ENCODE data around the gene STX8. TPM values are rescaled to one million over a fixed set of nuclear protein-coding genes. Genes with fewer than 3 reads are reported as not detected.
"Not testable (repeated sequence)": the region's sequence is repeated elsewhere in the genome, so short reads cannot be mapped to it uniquely, and the experiment has no call there.

STX8 gene
- total RNA-seq, 1 donor: 77.5 TPM

- DNase-seq (ENCODE audit: low read depth): no peak
- H3K4me3 ChIP-seq (ENCODE audit: low read depth, low read length): no peak overlapping the region
- TF ChIP-seq, protein P1, sequence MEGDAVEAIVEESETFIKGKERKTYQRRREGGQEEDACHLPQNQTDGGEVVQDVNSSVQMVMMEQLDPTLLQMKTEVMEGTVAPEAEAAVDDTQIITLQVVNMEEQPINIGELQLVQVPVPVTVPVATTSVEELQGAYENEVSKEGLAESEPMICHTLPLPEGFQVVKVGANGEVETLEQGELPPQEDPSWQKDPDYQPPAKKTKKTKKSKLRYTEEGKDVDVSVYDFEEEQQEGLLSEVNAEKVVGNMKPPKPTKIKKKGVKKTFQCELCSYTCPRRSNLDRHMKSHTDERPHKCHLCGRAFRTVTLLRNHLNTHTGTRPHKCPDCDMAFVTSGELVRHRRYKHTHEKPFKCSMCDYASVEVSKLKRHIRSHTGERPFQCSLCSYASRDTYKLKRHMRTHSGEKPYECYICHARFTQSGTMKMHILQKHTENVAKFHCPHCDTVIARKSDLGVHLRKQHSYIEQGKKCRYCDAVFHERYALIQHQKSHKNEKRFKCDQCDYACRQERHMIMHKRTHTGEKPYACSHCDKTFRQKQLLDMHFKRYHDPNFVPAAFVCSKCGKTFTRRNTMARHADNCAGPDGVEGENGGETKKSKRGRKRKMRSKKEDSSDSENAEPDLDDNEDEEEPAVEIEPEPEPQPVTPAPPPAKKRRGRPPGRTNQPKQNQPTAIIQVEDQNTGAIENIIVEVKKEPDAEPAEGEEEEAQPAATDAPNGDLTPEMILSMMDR (IDR thresholded peaks at IDR 0.05; ENCODE audit: insufficient read depth, low read length): no peak
Measured at GRCh38 chr17:9380361-9380760, 195.3 kb downstream of the STX8 start.

- DNase-seq (ENCODE audit: low read depth); H3K4me3 ChIP-seq (ENCODE audit: low read depth, low read length): not testable (repeated sequence)
Measured at GRCh38 chr17:9376177-9376576, 199.4 kb downstream of the STX8 start.

DNA sequence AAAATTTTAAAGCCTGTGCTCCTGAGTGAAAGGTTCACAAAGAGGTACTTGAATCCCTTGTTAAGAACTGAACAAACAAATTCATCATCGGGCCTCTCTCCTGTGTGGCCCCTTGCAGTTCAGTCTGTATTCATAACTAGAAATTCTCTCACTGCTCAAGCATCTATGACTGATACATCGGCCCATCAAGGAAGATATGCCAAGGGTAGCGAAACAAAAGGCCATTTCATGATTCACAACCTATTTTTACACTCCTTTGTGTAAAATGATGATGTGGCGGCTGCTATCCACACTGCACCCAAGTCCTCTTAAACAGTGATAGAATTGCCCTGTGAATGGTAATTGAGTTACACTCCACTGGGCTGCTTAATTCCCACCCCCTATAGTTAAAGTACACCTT, 204.6 kb downstream of the STX8 start:
- H3K4me3 ChIP-seq (ENCODE audit: low read depth, low read length): no peak overlapping the region
- TF ChIP-seq, protein P1 (IDR thresholded peaks at IDR 0.05; ENCODE audit: insufficient read depth, low read length): no peak
- DNase-seq (ENCODE audit: low read depth): peak; percentile 94

- no peak overlapping the region for H3K4me3 ChIP-seq (ENCODE audit: low read depth, low read length)
- peak; percentile 57 for DNase-seq (ENCODE audit: low read depth)
- TF ChIP-seq, protein P1 (IDR thresholded peaks at IDR 0.05; ENCODE audit: insufficient read depth, low read length): no peak
Measured at GRCh38 chr17:9370467-9370866, 205.2 kb downstream of the STX8 start.

- no peak for DNase-seq (ENCODE audit: low read depth)
- TF ChIP-seq, protein P1 (IDR thresholded peaks at IDR 0.05; ENCODE audit: insufficient read depth, low read length): no peak
- no peak overlapping the region for H3K4me3 ChIP-seq (ENCODE audit: low read depth, low read length)
Measured at GRCh38 chr17:9368631-9369030, 207.0 kb downstream of the STX8 start.

DNA sequence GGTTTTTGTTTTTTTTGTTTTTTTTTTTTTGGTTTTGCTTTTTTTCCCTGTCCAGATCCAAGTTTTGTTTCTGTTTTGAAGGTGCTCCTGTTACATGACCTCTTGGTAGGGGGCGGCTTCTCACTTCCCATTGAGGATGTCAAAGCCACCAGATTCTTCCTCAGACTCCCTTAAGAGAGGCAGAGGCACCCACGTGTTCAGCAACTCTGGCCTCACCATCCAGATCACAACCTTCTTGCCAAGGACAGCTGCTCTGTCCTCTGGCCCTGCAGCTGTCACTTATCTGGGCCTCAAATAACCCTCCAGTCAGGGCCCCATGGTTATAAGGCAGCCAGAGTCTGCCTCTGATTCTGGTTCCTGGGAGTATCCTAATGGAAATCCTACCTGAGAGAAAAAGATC, 208.5 kb downstream of the STX8 start:
- no peak for DNase-seq (ENCODE audit: low read depth)
- no peak overlapping the region for H3K4me3 ChIP-seq (ENCODE audit: low read depth, low read length)
- TF ChIP-seq, protein P1 (IDR thresholded peaks at IDR 0.05; ENCODE audit: insufficient read depth, low read length): no peak

- no peak overlapping the region for H3K4me3 ChIP-seq (ENCODE audit: low read depth, low read length)
- TF ChIP-seq, protein P1 (IDR thresholded peaks at IDR 0.05; ENCODE audit: insufficient read depth, low read length): no peak
- DNase-seq (ENCODE audit: low read depth): peak; percentile 53
Measured at GRCh38 chr17:9364837-9365430, 210.7 kb downstream of the STX8 start.
